ENCODE results near the gene ESRRA.

- TF ChIP-seq, protein P1, sequence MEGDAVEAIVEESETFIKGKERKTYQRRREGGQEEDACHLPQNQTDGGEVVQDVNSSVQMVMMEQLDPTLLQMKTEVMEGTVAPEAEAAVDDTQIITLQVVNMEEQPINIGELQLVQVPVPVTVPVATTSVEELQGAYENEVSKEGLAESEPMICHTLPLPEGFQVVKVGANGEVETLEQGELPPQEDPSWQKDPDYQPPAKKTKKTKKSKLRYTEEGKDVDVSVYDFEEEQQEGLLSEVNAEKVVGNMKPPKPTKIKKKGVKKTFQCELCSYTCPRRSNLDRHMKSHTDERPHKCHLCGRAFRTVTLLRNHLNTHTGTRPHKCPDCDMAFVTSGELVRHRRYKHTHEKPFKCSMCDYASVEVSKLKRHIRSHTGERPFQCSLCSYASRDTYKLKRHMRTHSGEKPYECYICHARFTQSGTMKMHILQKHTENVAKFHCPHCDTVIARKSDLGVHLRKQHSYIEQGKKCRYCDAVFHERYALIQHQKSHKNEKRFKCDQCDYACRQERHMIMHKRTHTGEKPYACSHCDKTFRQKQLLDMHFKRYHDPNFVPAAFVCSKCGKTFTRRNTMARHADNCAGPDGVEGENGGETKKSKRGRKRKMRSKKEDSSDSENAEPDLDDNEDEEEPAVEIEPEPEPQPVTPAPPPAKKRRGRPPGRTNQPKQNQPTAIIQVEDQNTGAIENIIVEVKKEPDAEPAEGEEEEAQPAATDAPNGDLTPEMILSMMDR (IDR thresholded peaks at IDR 0.05): no peak
- TF ChIP-seq POLR2A (IDR thresholded peaks at IDR 0.05; ENCODE audit: low read depth): no peak
- no peak for TF ChIP-seq POLR2AphosphoS5 (IDR thresholded peaks at IDR 0.05)
- TF ChIP-seq EP300 (IDR thresholded peaks at IDR 0.05): no peak
Observed at GRCh38 chr11:64339286-64339685, 34.0 kb downstream of the ESRRA start.
